VCaP (cell line): ENCODE results near the gene BTRC.
A peak's percentile ranks its signal among the peaks of the same experiment; 100 is the strongest.

Experiments
- H3K27ac ChIP-seq: fragments of 450-650 bp; 2 replicates; pipeline ENCODE4 v1.5.1; 2017
- TF ChIP-seq, protein P1 (sequence below): fragments of 450-650 bp; conservative IDR thresholded peaks from 2 replicates; pipeline ENCODE4 v1.5.1; 2017; ENCODE audit warnings: mild to moderate bottlenecking, moderate library complexity

The BTRC gene

GRCh38 chr10:101451261-101451660 is 97.3 kb downstream of the BTRC start:
- H3K27ac ChIP-seq = peak overlapping the region; percentile 61
- TF ChIP-seq, protein P1, sequence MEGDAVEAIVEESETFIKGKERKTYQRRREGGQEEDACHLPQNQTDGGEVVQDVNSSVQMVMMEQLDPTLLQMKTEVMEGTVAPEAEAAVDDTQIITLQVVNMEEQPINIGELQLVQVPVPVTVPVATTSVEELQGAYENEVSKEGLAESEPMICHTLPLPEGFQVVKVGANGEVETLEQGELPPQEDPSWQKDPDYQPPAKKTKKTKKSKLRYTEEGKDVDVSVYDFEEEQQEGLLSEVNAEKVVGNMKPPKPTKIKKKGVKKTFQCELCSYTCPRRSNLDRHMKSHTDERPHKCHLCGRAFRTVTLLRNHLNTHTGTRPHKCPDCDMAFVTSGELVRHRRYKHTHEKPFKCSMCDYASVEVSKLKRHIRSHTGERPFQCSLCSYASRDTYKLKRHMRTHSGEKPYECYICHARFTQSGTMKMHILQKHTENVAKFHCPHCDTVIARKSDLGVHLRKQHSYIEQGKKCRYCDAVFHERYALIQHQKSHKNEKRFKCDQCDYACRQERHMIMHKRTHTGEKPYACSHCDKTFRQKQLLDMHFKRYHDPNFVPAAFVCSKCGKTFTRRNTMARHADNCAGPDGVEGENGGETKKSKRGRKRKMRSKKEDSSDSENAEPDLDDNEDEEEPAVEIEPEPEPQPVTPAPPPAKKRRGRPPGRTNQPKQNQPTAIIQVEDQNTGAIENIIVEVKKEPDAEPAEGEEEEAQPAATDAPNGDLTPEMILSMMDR = no peak

- TF ChIP-seq, protein P1 = no peak
- peak overlapping the region; percentile 61 for H3K27ac ChIP-seq
Measured at GRCh38 chr10:101451667-101452069, 97.7 kb downstream of the BTRC start.

GRCh38 chr10:101452176-101452575 is 98.2 kb downstream of the BTRC start:
- TF ChIP-seq, protein P1 = no peak
- no peak overlapping the region for H3K27ac ChIP-seq

DNA sequence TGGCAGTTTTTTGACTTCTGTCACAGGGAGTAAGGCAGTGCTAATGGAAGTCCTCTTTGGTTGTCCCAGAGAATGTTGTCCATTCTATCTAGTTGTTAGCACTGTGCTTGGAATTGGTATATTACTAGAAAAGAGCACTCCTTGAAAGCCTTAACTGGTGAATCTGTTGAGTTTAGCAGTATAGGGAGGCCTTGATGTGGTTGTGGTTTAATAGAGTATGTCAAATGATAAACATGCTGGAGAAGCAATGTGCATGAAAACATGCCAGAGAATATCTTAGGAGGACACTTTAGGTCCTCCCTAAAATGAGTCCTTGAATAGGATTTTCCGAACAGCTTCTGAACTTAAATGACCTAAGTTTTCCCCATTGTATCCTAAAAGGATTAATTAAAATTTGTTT is 98.6 kb downstream of the BTRC start:
- TF ChIP-seq, protein P1 = no peak
- H3K27ac ChIP-seq = no peak overlapping the region

- no peak overlapping the region for H3K27ac ChIP-seq
- TF ChIP-seq, protein P1 = no peak
Measured at GRCh38 chr10:101453318-101453717, 99.4 kb downstream of the BTRC start.

DNA sequence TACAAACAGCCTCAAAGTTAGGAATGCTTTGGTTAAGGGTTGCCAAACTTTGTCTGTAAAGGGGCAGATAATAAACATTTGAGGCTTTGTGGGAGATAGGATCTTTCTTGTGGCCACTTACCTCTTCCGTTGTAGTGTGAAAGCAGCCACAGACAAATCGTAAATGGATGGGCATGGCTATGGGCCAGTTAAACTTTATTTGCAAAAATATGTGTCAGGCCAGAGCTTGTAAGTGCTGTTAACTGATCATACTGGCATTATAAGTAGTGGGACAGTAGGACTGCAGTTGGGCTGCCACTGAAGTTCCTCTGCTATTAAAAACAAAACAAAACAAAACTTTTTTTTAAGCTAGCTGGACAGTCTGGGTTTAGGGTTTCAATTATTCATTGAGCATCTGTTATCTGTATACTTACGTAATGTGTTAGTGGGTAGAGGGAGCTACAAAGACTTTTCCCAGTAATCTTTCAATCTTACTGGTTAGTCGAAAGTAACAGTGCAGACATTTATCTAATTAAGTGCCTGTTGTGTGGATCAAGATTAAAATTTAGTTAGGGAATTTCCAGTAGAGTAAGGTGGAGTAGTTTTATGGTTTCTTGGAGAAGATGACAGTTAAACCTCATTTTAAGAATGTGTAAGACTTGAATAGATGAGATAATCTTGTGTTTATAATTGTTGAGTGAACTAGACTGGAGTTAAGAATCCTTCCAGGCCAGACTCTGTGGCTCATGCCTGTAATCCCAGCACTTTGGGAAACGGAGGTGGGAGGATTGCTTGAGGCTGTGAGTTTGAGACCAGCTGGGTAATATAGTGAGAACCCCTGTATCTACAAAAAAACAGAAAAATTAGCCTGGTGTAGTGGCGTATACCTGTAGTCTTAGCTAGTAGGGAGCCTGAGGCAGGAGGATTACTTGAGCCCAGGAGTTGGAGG is 100.1 kb downstream of the BTRC start:
- TF ChIP-seq, protein P1 = no peak
- H3K27ac ChIP-seq = 0 out of 2 replicates have a peak overlapping the region, but pooled peaks have one; percentile 5

GRCh38 chr10:101458869-101459268 is 104.9 kb downstream of the BTRC start:
- H3K27ac ChIP-seq = no peak overlapping the region
- TF ChIP-seq, protein P1 = no peak
